Natural killer cell (primary cell): ENCODE measurements around the gene PSKH1. TPM values are rescaled to one million over a fixed set of nuclear protein-coding genes. Genes with fewer than 3 reads are reported as not detected.

ENCODE experiments used
- ATAC-seq, 3 donors: fragments of 150-1000 bp in 2 of 3; fragments of 200-7000 bp in 1 of 3; cut with Tn5 transposase; 1 replicate in 1 of 3; 2 replicates in 2 of 3; pipeline ENCODE4 v1.10.0; 2021; ENCODE audit warnings: mild to moderate bottlenecking in 2 of 3, moderate library complexity in 2 of 3
- DNase-seq, 2 donors: peaks; one replicate each; pipeline versions ENCODE4 v3.0.0 to v3.0.0-alpha.2; 2013 to 2021; ENCODE audit warnings: mixed read lengths in 1 of 2
- H3K27ac ChIP-seq: one replicate; pipeline ENCODE4 v1.5.1; 2013; ENCODE audit warnings: mild to moderate bottlenecking, low read length
- H3K27me3 ChIP-seq: one replicate; pipeline ENCODE4 v1.6.1; 2013; ENCODE audit warnings: low read length; ENCODE audit not compliant: control insufficient read depth, insufficient read depth
- H3K36me3 ChIP-seq: one replicate; pipeline ENCODE4 v1.6.1; 2013; ENCODE audit warnings: low read length; ENCODE audit not compliant: control insufficient read depth, insufficient read depth
- H3K4me1 ChIP-seq: one replicate; pipeline ENCODE4 v1.6.1; 2013; ENCODE audit warnings: low read length; ENCODE audit not compliant: control insufficient read depth, insufficient read depth
- H3K4me3 ChIP-seq: one replicate; pipeline ENCODE4 v1.5.1; 2013; ENCODE audit warnings: low read length
- H3K9me3 ChIP-seq: one replicate; pipeline ENCODE4 v1.6.1; 2013; ENCODE audit warnings: low read length; ENCODE audit not compliant: control insufficient read depth, insufficient read depth
- H3K27ac Mint-ChIP-seq, 2 donors: one replicate each; pipeline ENCODE4 v1.8.0; 2022; ENCODE audit warnings: mild to moderate bottlenecking in 2 of 2, mixed read lengths in 2 of 2, moderate library complexity in 1 of 2
- H3K27me3 Mint-ChIP-seq, 2 donors: one replicate each; pipeline ENCODE4 v1.8.0; 2022; ENCODE audit warnings: low read depth in 2 of 2, mixed read lengths in 2 of 2
- H3K36me3 Mint-ChIP-seq: one replicate; pipeline ENCODE4 v1.8.0; 2022; ENCODE audit warnings: mixed read lengths
- H3K4me1 Mint-ChIP-seq, 2 donors: one replicate each; pipeline ENCODE4 v1.8.0; 2022; ENCODE audit warnings: mixed read lengths in 2 of 2
- H3K4me3 Mint-ChIP-seq: one replicate; pipeline ENCODE4 v1.8.0; 2022; ENCODE audit warnings: mild to moderate bottlenecking, moderate library complexity, mixed read lengths
- H3K9me3 Mint-ChIP-seq, 2 donors: one replicate each; pipeline ENCODE4 v1.8.0; 2022; ENCODE audit warnings: mixed read lengths in 2 of 2
- WGBS: methylation state at CpG from one replicate; pipeline ENCODE4 v1.1.7; 2013; ENCODE audit warnings: missing lambda C conversion rate; ENCODE audit not compliant: insufficient coverage; 5-methylcytosine and 5-hydroxymethylcytosine counted together
- intact Hi-C: fragments of 100-400 bp; cut with micrococcal nuclease; formaldehyde crosslinking; loops from one replicate; pipeline ENCODE4 v1.14.2; 2022
- total RNA-seq, 4 donors: library from RNA; stranded (reverse); fragments of 120-200 nt in 1 of 4; gene quantifications; one replicate each; pipeline versions ENCODE4 v1.2.3 to v1.2.4, GENCODE V29; 2013 to 2022
- TF ChIP-seq, protein P1 (sequence below): fragments of 200-600 bp; IDR thresholded peaks from one replicate; pipeline ENCODE4 v1.8.0; 2022; ENCODE audit warnings: antibody characterized with exemption

PSKH1 gene
- total RNA-seq, 3 donors from 2014 or later (not counting 1 experiment from before 2014, with no cell fraction given): 16.8 to 24.7 (median 19.5) TPM

DNA sequence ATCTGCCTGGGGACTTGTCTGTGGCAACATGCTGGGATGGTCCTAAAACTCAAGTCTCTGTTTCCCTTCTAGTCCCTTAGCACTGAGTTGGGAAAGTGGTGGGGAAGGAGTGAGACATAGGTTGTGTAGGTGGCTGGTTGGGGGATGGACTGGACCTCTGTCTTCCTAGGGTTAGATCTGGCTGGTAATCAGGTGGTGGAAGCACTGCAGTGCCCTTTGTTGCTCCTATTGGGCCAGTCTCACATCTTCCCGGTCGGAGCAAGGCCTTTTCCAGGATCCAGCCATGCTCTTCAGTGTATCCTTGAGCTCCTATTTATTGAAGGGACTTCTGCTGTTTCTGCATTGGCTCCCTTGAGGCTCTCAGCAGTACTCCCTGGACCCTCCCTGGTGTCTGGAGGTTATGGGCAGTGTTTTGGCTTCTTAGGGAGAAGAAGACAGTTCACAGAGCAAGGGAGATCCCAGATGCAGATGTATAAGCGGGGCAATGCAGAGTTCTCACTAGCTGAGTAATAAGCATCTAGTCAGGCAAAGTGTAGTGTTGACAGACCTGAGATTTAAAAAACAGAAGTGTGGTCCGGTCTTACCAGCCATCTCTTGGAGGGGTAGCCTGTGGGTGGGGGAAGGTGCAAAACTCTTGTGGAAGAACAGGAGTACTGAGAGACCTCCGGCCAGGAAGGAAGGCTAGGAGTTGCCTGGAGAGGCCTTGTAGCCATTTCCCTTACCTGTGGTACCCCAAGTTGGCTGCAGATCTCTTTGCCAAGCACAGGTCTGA is 47.6 kb upstream of the PSKH1 start:
- H3K36me3 ChIP-seq: peaks cover 3% of the 10 kb centered on the region
- Mint-ChIP-seq H3K4me1 (peaks cover 39 to 43% of the 10 kb centered on the region in 2 donors), H3K27me3 (no peaks in the 10 kb centered on the region), H3K27ac (peak overlapping the region; percentile 86 to 89), H3K36me3 (no peaks in the 10 kb centered on the region), H3K4me3 (peak overlapping the region; percentile 84), H3K9me3 (no peaks in the 10 kb centered on the region)
- H3K27me3 ChIP-seq: no peaks in the 10 kb centered on the region
- DNase-seq (no peak), ATAC-seq (no peak)
- H3K4me1 ChIP-seq: peaks cover 57% of the 10 kb centered on the region
- no peaks in the 10 kb centered on the region for H3K9me3 ChIP-seq
- peak overlapping the region; percentile 92 for H3K27ac ChIP-seq
- no peak overlapping the region for H3K4me3 ChIP-seq
- intact Hi-C loops: loop anchor here (1.0 to 2.0 kb wide), 4 partner anchors 13 to 48 kb away; partner anchors contain the start of genes EDC4, PSKH1, RANBP10 and TSNAXIP1
- WGBS: 76% methylated on average over 5 of the region's 5 CpGs
- TF ChIP-seq, protein P1, sequence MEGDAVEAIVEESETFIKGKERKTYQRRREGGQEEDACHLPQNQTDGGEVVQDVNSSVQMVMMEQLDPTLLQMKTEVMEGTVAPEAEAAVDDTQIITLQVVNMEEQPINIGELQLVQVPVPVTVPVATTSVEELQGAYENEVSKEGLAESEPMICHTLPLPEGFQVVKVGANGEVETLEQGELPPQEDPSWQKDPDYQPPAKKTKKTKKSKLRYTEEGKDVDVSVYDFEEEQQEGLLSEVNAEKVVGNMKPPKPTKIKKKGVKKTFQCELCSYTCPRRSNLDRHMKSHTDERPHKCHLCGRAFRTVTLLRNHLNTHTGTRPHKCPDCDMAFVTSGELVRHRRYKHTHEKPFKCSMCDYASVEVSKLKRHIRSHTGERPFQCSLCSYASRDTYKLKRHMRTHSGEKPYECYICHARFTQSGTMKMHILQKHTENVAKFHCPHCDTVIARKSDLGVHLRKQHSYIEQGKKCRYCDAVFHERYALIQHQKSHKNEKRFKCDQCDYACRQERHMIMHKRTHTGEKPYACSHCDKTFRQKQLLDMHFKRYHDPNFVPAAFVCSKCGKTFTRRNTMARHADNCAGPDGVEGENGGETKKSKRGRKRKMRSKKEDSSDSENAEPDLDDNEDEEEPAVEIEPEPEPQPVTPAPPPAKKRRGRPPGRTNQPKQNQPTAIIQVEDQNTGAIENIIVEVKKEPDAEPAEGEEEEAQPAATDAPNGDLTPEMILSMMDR: no peak

DNA sequence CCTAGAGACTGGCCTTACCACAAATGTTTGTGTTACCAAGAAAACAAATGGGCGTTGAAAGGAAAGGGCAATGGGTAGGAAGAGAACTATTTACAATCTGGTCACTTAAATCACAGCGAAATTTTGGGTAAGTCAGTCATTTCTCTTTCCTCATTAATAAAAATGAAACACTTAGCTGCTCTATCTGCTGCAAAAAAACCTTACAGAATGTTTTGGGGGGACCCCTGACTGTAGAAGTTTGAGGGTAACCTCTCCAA is 47.1 kb upstream of the PSKH1 start:
- no peaks in the 10 kb centered on the region for H3K27me3 Mint-ChIP-seq
- Histone ChIP-seq H3K27me3 (no peaks in the 10 kb centered on the region), H3K36me3 (peaks cover 3% of the 10 kb centered on the region), H3K27ac (peak overlapping the region; percentile 92), H3K9me3 (no peaks in the 10 kb centered on the region), H3K4me3 (peak overlapping the region; percentile 86), H3K4me1 (peaks cover 57% of the 10 kb centered on the region)
- WGBS: 15% methylated on average over 2 of the region's 2 CpGs
- no peaks in the 10 kb centered on the region for H3K9me3 Mint-ChIP-seq
- peak overlapping the region; percentile 86 to 89 for H3K27ac Mint-ChIP-seq
- H3K4me3 Mint-ChIP-seq: peak overlapping the region; percentile 84
- no peak for ATAC-seq
- no peaks in the 10 kb centered on the region for H3K36me3 Mint-ChIP-seq
- DNase-seq: peak in 1 of 2 donors; percentile 22
- intact Hi-C loops: loop anchor here (1.0 to 2.0 kb wide), 4 partner anchors 13 to 47 kb away; partner anchors contain the start of genes EDC4, PSKH1, RANBP10 and TSNAXIP1
- H3K4me1 Mint-ChIP-seq: peaks cover 39 to 43% of the 10 kb centered on the region in 2 donors
- TF ChIP-seq, protein P1: no peak

DNA sequence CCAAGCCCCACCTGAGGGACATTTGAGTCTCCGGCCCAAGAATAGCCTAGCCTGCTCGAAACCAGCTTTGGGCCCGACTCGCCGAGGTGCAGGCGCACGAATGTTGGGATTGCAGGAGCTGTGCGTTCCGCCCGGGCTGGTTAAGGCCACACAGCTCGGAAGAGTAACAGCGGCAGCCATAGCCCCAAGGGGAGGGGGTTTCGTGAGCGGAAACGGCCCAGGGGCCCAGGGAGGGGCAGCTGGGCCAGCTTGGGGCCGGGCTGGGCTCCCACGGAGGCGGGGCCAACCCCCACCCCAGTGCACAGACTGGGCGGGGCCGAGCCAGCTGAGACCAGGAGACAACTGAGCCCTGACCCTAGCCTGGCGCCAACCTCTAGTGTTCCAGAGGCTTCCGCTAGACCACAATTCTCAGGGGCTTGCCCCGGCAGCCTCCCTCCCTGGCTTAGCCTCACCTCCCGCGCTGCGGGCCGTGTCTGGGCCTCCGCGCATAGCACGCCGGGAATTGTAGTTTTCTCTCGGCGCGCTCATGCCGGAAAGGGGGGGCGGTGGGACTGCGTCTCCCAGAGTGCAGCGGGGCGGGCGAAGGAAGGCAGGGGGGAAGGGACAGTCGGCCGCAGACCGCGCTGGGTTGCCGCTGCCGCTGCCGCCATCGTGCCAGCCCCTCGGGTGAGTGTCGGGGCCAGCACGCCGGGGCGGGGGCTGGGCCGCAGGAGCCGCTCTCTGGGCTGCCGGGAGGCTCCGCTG is 46.6 kb upstream of the PSKH1 start, which contains the start of gene NUTF2:
TSS of gene NUTF2 (plus strand) at position 614 of the 744 bp plus-strand sequence. CDS start 18,198 bp downstream, outside the sequence.
- H3K4me3 Mint-ChIP-seq: peak within 1 kb of the TSS; percentile 84
- no peaks in the 10 kb centered on the region for H3K27me3 Mint-ChIP-seq
- intact Hi-C loops: loop anchor here (1.0 to 2.0 kb wide), 4 partner anchors 14 to 47 kb away; partner anchors contain the start of genes EDC4, PSKH1, RANBP10 and TSNAXIP1

More for the DNA sequence above, 46.6 kb upstream of the PSKH1 start, which contains the start of gene NUTF2:
- Mint-ChIP-seq H3K9me3 (no peaks in the 10 kb centered on the region), H3K27ac (peak within 1 kb of the TSS; percentile 86 to 89), H3K4me1 (peaks cover 36 to 40% of the 10 kb centered on the region in 2 donors), H3K36me3 (no peaks in the 10 kb centered on the region)
- ATAC-seq: peak; percentile 72 to 87 (median 76)
- WGBS: under 1% methylated on average over 57 of the region's 57 CpGs
- Histone ChIP-seq H3K4me1 (peaks cover 55% of the 10 kb centered on the region), H3K36me3 (peaks cover 3% of the 10 kb centered on the region), H3K27ac (peak within 1 kb of the TSS; percentile 92), H3K27me3 (no peaks in the 10 kb centered on the region), H3K4me3 (peak within 1 kb of the TSS; percentile 86), H3K9me3 (no peaks in the 10 kb centered on the region)
- DNase-seq: peak; percentile 95 to 96
- TF ChIP-seq, protein P1: no peak
